ENCODE measurements around the gene ADAMTS2. TPM values are rescaled to one million over a fixed set of nuclear protein-coding genes. Genes with fewer than 3 reads are reported as not detected.

Gene ADAMTS2
- polyA plus RNA-seq, 1 experiment, result 129 TPM

DNA sequence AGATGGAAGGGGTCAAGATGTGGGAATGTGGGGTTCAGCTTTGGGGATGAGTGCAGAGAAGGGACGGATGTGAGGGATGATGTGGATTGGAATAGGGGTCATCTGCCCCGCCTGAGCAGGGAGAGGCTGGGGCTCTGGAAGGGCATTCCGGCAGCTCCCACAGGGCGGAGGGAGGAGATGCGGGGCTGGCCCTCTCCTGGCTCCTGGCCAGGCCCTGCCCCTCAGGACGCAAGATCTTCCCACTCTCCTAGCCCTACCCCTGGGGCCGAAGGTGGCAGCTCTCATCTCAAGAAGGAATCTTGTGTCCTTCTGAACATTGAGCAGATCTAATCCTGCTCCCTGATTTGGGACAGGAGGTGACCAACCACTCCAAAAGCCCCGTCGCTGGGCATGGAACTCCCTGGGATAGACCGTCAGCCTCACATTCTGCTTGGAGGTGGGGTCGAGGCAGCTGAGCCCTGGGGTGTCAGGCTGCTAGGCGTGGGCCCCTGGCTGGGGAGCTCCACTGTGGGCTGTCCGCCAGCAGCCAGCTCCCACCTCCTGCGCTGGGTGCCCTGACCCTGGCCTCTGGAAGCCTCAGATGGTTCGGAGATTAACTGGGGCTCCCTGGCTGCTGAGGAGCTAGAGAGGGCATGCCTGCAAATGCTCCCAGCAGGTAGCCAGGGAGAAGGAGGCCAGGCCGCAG lies 159.9 kb downstream of the ADAMTS2 start:
- Histone ChIP-seq H3K4me3 (ENCODE audit: low read depth, low read length) (no peak overlapping the region), H3K27me3 (ENCODE audit: control insufficient read depth, insufficient read depth, low read length) (no peaks in the 10 kb centered on the region), H3K36me3 (ENCODE audit: control insufficient read depth, insufficient read depth, low read length) (peaks cover 15% of the 10 kb centered on the region)
- CTCF ChIA-PET, result interaction anchor here (1.7 kb wide), 1 partner anchor 18 kb away, joined by 3 read pairs; no protein-coding TSS in a partner anchor
- no peak for DNase-seq (ENCODE audit: low read depth)
- POLR2A ChIA-PET, result no interaction called here
- TF ChIP-seq, protein P1, sequence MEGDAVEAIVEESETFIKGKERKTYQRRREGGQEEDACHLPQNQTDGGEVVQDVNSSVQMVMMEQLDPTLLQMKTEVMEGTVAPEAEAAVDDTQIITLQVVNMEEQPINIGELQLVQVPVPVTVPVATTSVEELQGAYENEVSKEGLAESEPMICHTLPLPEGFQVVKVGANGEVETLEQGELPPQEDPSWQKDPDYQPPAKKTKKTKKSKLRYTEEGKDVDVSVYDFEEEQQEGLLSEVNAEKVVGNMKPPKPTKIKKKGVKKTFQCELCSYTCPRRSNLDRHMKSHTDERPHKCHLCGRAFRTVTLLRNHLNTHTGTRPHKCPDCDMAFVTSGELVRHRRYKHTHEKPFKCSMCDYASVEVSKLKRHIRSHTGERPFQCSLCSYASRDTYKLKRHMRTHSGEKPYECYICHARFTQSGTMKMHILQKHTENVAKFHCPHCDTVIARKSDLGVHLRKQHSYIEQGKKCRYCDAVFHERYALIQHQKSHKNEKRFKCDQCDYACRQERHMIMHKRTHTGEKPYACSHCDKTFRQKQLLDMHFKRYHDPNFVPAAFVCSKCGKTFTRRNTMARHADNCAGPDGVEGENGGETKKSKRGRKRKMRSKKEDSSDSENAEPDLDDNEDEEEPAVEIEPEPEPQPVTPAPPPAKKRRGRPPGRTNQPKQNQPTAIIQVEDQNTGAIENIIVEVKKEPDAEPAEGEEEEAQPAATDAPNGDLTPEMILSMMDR (IDR thresholded peaks at IDR 0.05; ENCODE audit: insufficient read depth, low read depth, low read length), result no peak

DNA sequence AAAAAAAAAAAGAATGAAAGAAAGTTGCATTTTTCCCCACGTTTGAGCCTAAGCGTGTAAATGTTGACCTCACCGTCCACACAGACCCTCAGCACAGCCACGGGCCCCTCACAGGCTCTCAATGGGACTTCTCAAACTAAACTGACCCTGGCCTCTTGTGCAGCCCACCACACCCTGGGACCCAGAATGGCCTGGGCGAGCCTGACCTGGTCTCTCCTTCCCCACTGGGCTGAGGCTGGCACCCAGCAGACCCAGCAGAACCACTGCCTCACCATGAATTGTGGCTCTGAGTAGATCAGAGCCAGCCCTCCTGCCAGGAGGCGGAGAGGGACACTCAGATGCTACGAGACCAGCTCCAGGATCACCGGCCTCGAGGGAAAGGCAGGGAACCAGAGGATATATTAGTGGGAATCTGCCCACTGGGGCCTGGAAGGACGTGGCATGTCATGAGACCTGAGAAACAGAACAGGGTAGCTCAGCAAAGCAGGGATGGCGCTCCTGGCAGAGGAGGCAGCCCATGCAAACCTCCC lies 160.7 kb downstream of the ADAMTS2 start:
- POLR2A ChIA-PET, result no interaction called here
- DNase-seq (ENCODE audit: low read depth), result no peak
- CTCF ChIA-PET, result interaction anchor here (1.7 to 2.5 kb wide), 2 partner anchors 17 to 19 kb away, joined by 3 to 8 read pairs; no protein-coding TSS in a partner anchor
- no peaks in the 10 kb centered on the region for H3K27me3 ChIP-seq (ENCODE audit: control insufficient read depth, insufficient read depth, low read length)
- TF ChIP-seq, protein P1 (IDR thresholded peaks at IDR 0.05; ENCODE audit: insufficient read depth, low read depth, low read length), result no peak
- H3K36me3 ChIP-seq (ENCODE audit: control insufficient read depth, insufficient read depth, low read length), result peaks cover 22% of the 10 kb centered on the region
- H3K4me3 ChIP-seq (ENCODE audit: low read depth, low read length), result no peak overlapping the region

DNA sequence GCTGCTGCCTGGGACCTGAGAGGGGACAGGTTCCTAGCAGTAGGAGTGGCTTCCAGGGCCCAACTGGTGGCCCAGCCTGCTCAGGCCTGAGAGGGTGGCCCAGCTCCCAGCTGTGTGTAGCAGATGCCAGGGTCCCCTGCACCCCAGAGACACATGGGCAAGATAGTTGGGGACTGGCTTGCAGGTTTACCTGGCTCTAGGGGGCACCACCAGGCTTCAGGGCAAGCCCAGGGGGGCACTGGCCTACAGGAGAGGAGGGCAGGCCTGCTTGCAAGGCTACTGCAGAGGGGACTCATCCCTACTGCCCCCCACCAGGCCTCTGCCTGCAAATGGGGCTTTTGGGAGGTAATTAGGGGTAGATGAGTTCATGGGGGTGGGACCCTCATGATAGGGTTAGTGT lies 161.8 kb downstream of the ADAMTS2 start:
- no peak overlapping the region for H3K4me3 ChIP-seq (ENCODE audit: low read depth, low read length)
- H3K27me3 ChIP-seq (ENCODE audit: control insufficient read depth, insufficient read depth, low read length), result no peaks in the 10 kb centered on the region
- no peak for DNase-seq (ENCODE audit: low read depth)
- H3K36me3 ChIP-seq (ENCODE audit: control insufficient read depth, insufficient read depth, low read length), result peaks cover 26% of the 10 kb centered on the region
- POLR2A ChIA-PET, result no interaction called here
- TF ChIP-seq, protein P1 (IDR thresholded peaks at IDR 0.05; ENCODE audit: insufficient read depth, low read depth, low read length), result no peak
- CTCF ChIA-PET, result interaction anchor here (0.9 to 2.5 kb wide), 2 partner anchors 16 to 18 kb away, joined by 4 to 8 read pairs; no protein-coding TSS in a partner anchor

DNA sequence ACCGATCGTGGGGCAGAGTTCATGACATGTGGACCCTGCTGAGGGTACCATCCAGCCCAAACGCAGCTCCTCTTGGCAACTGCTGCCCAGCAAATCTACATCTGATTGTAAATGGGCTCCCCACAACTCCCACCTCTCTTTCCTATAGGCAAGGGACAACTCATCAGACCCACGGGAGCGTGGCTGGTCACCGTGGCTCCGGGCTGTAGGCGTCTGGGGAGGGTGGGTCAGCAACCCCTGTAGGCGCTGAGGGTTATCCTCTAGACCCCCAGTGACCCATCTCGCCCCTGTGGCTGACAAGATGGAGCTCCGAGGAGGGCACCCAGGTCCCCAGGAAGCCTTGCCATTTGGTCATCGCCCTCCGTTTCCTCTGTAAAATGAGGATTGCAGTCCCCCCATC lies 162.7 kb downstream of the ADAMTS2 start:
- Histone ChIP-seq H3K27me3 (ENCODE audit: control insufficient read depth, insufficient read depth, low read length) (no peaks in the 10 kb centered on the region), H3K4me3 (ENCODE audit: low read depth, low read length) (no peak overlapping the region), H3K36me3 (ENCODE audit: control insufficient read depth, insufficient read depth, low read length) (peaks cover 22% of the 10 kb centered on the region)
- DNase-seq (ENCODE audit: low read depth), result no peak
- ChIA-PET POLR2A (no interaction called here), CTCF (interaction anchor here (0.9 to 2.5 kb wide), 2 partner anchors 15 to 17 kb away, joined by 4 to 8 read pairs; no protein-coding TSS in a partner anchor)
- TF ChIP-seq, protein P1 (IDR thresholded peaks at IDR 0.05; ENCODE audit: insufficient read depth, low read depth, low read length), result no peak

DNA sequence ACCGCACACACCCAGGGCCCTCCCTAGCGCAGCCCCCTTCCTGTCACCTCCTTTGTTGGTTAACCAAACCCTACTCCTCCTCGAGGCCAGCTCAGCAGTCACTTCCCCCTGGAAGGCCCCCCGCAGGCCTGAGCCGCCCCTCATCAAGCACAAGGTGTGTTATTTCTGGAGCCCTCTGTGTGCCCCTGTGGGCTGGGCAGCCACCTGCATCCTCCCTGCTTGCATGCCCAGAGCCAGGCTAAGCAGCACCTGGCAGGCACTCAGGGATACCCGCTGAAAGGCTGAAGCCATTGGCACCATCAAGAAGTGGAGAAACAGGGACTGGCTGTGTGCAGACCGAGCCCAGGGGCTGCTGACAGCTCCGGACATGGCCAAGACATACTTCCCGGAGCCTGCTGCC lies 163.3 kb downstream of the ADAMTS2 start:
- Histone ChIP-seq H3K27me3 (ENCODE audit: control insufficient read depth, insufficient read depth, low read length) (no peaks in the 10 kb centered on the region), H3K36me3 (ENCODE audit: control insufficient read depth, insufficient read depth, low read length) (peaks cover 24% of the 10 kb centered on the region), H3K4me3 (ENCODE audit: low read depth, low read length) (no peak overlapping the region)
- TF ChIP-seq, protein P1 (IDR thresholded peaks at IDR 0.05; ENCODE audit: insufficient read depth, low read depth, low read length), result no peak
- no peak for DNase-seq (ENCODE audit: low read depth)
- ChIA-PET POLR2A (no interaction called here), CTCF (interaction anchor here (1.1 to 1.4 kb wide), 2 partner anchors 11 to 14 kb away, joined by 3 read pairs; no protein-coding TSS in a partner anchor)
